SK-N-SH treated with all-trans-retinoic acid at 6 μM for 48 hours (cell line): ENCODE results near the gene ARSJ.

ENCODE experiments used
- CREB5 ChIP-seq: fragments of 250-450 bp; sonication (Bioruptor Pico); IDR thresholded peaks from 2 replicates; pipeline ENCODE4 v1.5.1; 2020; ENCODE audit warnings: low read depth, mild to moderate bottlenecking, moderate library complexity
- CSDC2 ChIP-seq: fragments of 250-450 bp; sonication (Bioruptor Pico); IDR thresholded peaks from 2 replicates; pipeline ENCODE4 v1.5.0; 2020; ENCODE audit warnings: mild to moderate bottlenecking, moderate library complexity
- PATZ1 ChIP-seq: fragments of 250-450 bp; sonication (Bioruptor Pico); IDR thresholded peaks from 2 replicates; pipeline ENCODE4 v1.8.0; 2020; ENCODE audit warnings: mild to moderate bottlenecking, moderate library complexity, borderline replicate concordance
- PPARA ChIP-seq: fragments of 250-450 bp; sonication (Bioruptor Pico); IDR thresholded peaks from 2 replicates; pipeline ENCODE4 v1.5.0; 2020; ENCODE audit warnings: mild to moderate bottlenecking, borderline replicate concordance
- TCF4 ChIP-seq: fragments of 250-450 bp; sonication (Bioruptor Pico); IDR thresholded peaks from 2 replicates; pipeline ENCODE4 v1.8.0; 2021; ENCODE audit warnings: mild to moderate bottlenecking, moderate library complexity, borderline replicate concordance
- ZC3H10 ChIP-seq: fragments of 250-450 bp; sonication (Bioruptor Pico); IDR thresholded peaks from 2 replicates; pipeline ENCODE4 v1.5.1; 2021; ENCODE audit warnings: mild to moderate bottlenecking, moderate library complexity
- ZNF565 ChIP-seq: fragments of 450-650 bp; formaldehyde crosslinking; conservative IDR thresholded peaks from 2 replicates; pipeline ENCODE4 v1.5.0; 2020; ENCODE audit warnings: low read depth, mild to moderate bottlenecking, moderate library complexity

- TF ChIP-seq CSDC2 (CRISPR knock-in tag): no peak
- no peak for TF ChIP-seq CREB5 (CRISPR knock-in tag)
- TF ChIP-seq PATZ1 (CRISPR knock-in tag): no peak
- TF ChIP-seq ZNF565 (CRISPR knock-in tag): no peak
- TF ChIP-seq ZC3H10 (CRISPR knock-in tag): no peak
- TF ChIP-seq PPARA (CRISPR knock-in tag): no peak
- TF ChIP-seq TCF4: no peak
Observed at GRCh38 chr4:113957956-113958355, 21.5 kb downstream of the ARSJ start.
